Jurkat, Clone E6-1 (cell line): ENCODE results near the gene RING1.
A peak's percentile ranks its signal among the peaks of the same experiment; 100 is the strongest.

Source experiments
- DNase-seq: peaks from one replicate; pipeline ENCODE4 v3.0.0-alpha.2; 2011; ENCODE audit warnings: low read depth, low spot score
- H3K4me3 ChIP-seq: 2 replicates; pipeline ENCODE4 v1.5.1; 2011; ENCODE audit warnings: mild to moderate bottlenecking, low read length, control low read depth, moderate library complexity

RING1 gene

GRCh38 chr6:33202799-33203198, 5.5 kb upstream of the RING1 start:
- H3K4me3 ChIP-seq, result no peak overlapping the region
- DNase-seq, result no peak

GRCh38 chr6:33203443-33204164, 4.7 kb upstream of the RING1 start:
- no peak for DNase-seq
- peak overlapping the region; percentile 85 for H3K4me3 ChIP-seq

- peak overlapping the region; percentile 85 for H3K4me3 ChIP-seq
- no peak for DNase-seq
Observed at GRCh38 chr6:33204165-33204414, 4.2 kb upstream of the RING1 start.

GRCh38 chr6:33204415-33205190, 3.7 kb upstream of the RING1 start, which contains the start of gene HSD17B8:
Gene HSD17B8 (plus strand): TSS chr6:33204655. CDS start chr6:33204669, 14 bp downstream.
- H3K4me3 ChIP-seq, result peak within 1 kb of the TSS; percentile 85
- DNase-seq, result peak; percentile 87

GRCh38 chr6:33205191-33206026, 2.9 kb upstream of the RING1 start:
- H3K4me3 ChIP-seq, result peak overlapping the region; percentile 85
- no peak for DNase-seq

- DNase-seq, result no peak
- no peak overlapping the region for H3K4me3 ChIP-seq
Observed at GRCh38 chr6:33206027-33206863, 2.1 kb upstream of the RING1 start.

GRCh38 chr6:33206864-33207551, 1.3 kb upstream of the RING1 start:
- no peak for DNase-seq
- H3K4me3 ChIP-seq, result peak overlapping the region; percentile 81; the same call in 1 of the 2 replicates

GRCh38 chr6:33207552-33208090, 679 bp upstream of the RING1 start:
- peak overlapping the region; percentile 81 for H3K4me3 ChIP-seq
- DNase-seq, result no peak

- no peak overlapping the region for H3K4me3 ChIP-seq
- no peak for DNase-seq
Observed at GRCh38 chr6:33209856-33210255, 1.6 kb downstream of the RING1 start.

GRCh38 chr6:33211136-33211535, 2.8 kb downstream of the RING1 start:
- H3K4me3 ChIP-seq, result no peak overlapping the region
- DNase-seq, result no peak

GRCh38 chr6:33211666-33212422, 3.5 kb downstream of the RING1 start:
- DNase-seq, result no peak
- H3K4me3 ChIP-seq, result no peak overlapping the region

- no peak for DNase-seq
- no peak overlapping the region for H3K4me3 ChIP-seq
Observed at GRCh38 chr6:33212857-33213165, 4.5 kb downstream of the RING1 start.

GRCh38 chr6:33213166-33213988, 5.1 kb downstream of the RING1 start:
- no peak for DNase-seq
- H3K4me3 ChIP-seq, result no peak overlapping the region

GRCh38 chr6:33213989-33214335, 5.7 kb downstream of the RING1 start:
- no peak for DNase-seq
- H3K4me3 ChIP-seq, result no peak overlapping the region

- no peak for DNase-seq
- H3K4me3 ChIP-seq, result no peak overlapping the region
Observed at GRCh38 chr6:33215271-33216116, 7.2 kb downstream of the RING1 start.

- DNase-seq, result no peak
Observed at GRCh38 chr6:33216117-33216649, 7.9 kb downstream of the RING1 start.

More at GRCh38 chr6:33216117-33216649, 7.9 kb downstream of the RING1 start:
- no peak overlapping the region for H3K4me3 ChIP-seq
